Measurements from ENCODE around the gene CBX7. TPM values are rescaled to one million over a fixed set of nuclear protein-coding genes. Genes with fewer than 3 reads are reported as not detected.

Gene CBX7
- total RNA-seq, 1 donor from 2014 or later: 0.71 TPM

DNA sequence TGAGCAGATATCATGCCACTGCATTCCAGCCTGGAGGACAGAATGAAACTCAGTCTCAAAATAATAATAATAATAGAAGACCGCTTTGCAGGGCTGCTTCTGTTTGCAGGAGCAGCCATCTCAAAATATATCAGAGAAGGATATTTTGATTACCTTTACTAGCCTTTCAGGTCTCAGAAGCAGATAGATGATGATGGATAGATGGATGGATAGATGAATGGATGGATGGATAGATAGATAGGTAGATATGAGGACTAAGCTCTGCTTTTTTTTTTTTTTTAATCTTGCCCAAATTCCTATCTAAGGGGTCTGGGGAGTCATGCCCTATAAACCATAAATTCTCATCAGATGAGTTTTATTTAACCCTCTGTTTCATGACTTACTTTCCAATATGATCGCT lies 36.9 kb downstream of the CBX7 start:
- Mint-ChIP-seq H3K27ac (no peak overlapping the region), H3K36me3 (no peaks in the 10 kb centered on the region), H3K4me3 (no peak overlapping the region), H3K27me3 (ENCODE audit: insufficient read depth, low read depth) (peaks cover 18% of the 10 kb centered on the region), H3K9me3 (no peaks in the 10 kb centered on the region), H3K4me1 (peaks cover 37% of the 10 kb centered on the region)
- Histone ChIP-seq H3K4me3 (peak overlapping the region; percentile 30), H3K4me1 (peaks cover 31% of the 10 kb centered on the region), H3K9ac (no peak overlapping the region), H3K27me3 (peaks cover 19% of the 10 kb centered on the region), H3K4me2 (peak overlapping the region; percentile 72), H3K36me3 (no peaks in the 10 kb centered on the region), H3K79me2 (ENCODE audit: low read depth) (no peaks in the 10 kb centered on the region), H3F3A (ENCODE audit: low read depth) (peaks cover 38% of the 10 kb centered on the region), H2AFZ (replicated peaks) (no peak overlapping the region), H3K27ac (no peak overlapping the region), H4K20me1 (ENCODE audit: low read depth) (no peaks in the 10 kb centered on the region), H3K9me3 (ENCODE audit: low read depth) (no peaks in the 10 kb centered on the region)
- no peak for DNase-seq (ENCODE audit: low spot score)
- TF ChIP-seq, protein P1, sequence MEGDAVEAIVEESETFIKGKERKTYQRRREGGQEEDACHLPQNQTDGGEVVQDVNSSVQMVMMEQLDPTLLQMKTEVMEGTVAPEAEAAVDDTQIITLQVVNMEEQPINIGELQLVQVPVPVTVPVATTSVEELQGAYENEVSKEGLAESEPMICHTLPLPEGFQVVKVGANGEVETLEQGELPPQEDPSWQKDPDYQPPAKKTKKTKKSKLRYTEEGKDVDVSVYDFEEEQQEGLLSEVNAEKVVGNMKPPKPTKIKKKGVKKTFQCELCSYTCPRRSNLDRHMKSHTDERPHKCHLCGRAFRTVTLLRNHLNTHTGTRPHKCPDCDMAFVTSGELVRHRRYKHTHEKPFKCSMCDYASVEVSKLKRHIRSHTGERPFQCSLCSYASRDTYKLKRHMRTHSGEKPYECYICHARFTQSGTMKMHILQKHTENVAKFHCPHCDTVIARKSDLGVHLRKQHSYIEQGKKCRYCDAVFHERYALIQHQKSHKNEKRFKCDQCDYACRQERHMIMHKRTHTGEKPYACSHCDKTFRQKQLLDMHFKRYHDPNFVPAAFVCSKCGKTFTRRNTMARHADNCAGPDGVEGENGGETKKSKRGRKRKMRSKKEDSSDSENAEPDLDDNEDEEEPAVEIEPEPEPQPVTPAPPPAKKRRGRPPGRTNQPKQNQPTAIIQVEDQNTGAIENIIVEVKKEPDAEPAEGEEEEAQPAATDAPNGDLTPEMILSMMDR (IDR thresholded peaks at IDR 0.05): no peak
- TF ChIP-seq EZH2phosphoT487 (IDR thresholded peaks at IDR 0.05) (no peak), EZH2 (IDR thresholded peaks at IDR 0.05) (no peak)

DNA sequence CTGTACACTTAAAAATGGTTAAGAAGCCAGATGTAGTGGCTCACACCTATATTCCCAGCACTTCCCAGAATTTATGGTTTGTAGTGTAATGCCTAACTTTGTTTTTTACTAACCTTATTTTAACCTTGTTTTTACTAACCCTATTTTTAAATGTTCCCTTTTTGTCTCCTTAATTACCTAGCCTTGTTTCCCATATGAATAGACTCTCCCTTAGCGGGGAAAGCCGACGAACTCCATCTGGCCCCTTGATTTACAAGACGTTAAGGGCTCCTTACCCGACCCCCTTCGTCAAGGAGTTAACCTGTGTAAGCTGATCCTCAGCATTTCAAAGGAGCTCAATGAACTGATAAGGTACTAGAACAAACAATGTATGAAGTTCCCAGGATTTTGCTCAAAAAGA lies 38.4 kb downstream of the CBX7 start:
- Mint-ChIP-seq H3K27me3 (ENCODE audit: insufficient read depth, low read depth) (peaks cover 15% of the 10 kb centered on the region), H3K4me1 (peaks cover 42% of the 10 kb centered on the region), H3K27ac (no peak overlapping the region), H3K9me3 (no peaks in the 10 kb centered on the region), H3K4me3 (no peak overlapping the region), H3K36me3 (no peaks in the 10 kb centered on the region)
- H3F3A ChIP-seq (ENCODE audit: low read depth): peaks cover 39% of the 10 kb centered on the region
- no peaks in the 10 kb centered on the region for H3K36me3 ChIP-seq
- H3K79me2 ChIP-seq (ENCODE audit: low read depth): no peaks in the 10 kb centered on the region
- peaks cover 32% of the 10 kb centered on the region for H3K4me1 ChIP-seq
- H2AFZ ChIP-seq (replicated peaks): no peak overlapping the region
- peak overlapping the region; percentile 30 for H3K4me3 ChIP-seq
- no peaks in the 10 kb centered on the region for H4K20me1 ChIP-seq (ENCODE audit: low read depth)
- H3K9me3 ChIP-seq (ENCODE audit: low read depth): no peaks in the 10 kb centered on the region
- no peak for TF ChIP-seq EZH2 (IDR thresholded peaks at IDR 0.05)
- peak overlapping the region; percentile 72 for H3K4me2 ChIP-seq
- peak; percentile 58 for DNase-seq (ENCODE audit: low spot score)
- H3K9ac ChIP-seq: no peak overlapping the region
- peaks cover 19% of the 10 kb centered on the region for H3K27me3 ChIP-seq
- no peak overlapping the region for H3K27ac ChIP-seq

DNA sequence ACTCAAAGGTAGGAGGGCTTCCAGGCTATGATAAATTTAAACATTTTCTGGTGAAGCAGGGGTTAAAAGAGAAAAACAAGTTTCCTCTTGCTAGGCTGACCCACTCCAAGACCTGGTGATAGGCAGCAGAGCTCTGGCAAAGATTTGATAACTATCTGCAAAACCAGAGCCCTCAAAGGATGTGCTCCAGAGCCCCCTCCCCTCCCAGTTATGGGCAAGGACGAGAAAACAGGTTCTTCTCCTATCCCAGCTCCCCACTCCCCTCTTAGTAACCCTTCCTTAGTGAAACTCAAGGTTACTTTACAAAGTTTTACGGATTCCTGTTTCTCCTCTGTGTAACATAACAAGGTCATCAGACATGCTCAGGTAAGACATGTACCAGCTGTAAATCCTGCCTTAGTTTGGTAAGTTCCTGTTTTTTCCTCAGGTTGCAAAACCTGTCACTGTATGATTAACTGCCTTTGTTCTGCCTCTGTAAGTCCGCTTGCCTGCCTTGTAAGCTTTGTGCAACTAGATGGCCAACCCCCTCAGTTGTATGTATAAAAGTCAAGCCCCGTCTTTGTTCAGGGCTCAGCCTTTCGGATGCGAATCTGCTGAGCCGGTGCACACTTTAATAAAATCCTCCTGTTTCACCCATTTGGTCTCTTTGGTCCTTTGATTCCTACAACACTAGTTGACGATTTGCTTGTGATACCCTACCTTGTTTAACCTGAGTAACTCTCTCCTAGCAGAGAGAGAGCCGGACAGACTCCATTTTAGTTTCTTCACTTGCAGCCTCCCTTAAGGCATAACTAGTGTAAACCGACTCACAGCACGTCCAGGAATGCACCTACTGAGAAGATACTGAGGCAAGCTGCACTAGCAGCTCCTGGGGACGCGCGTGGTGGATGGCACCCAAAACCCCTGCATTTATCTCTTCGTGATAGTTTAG lies 41.6 kb downstream of the CBX7 start:
- TF ChIP-seq, protein P1 (IDR thresholded peaks at IDR 0.05): no peak
- TF ChIP-seq EZH2phosphoT487 (IDR thresholded peaks at IDR 0.05): no peak
- no peak for TF ChIP-seq EZH2 (IDR thresholded peaks at IDR 0.05)
- no peak overlapping the region for H3K4me3 Mint-ChIP-seq
- Histone ChIP-seq H3K36me3 (no peaks in the 10 kb centered on the region), H4K20me1 (ENCODE audit: low read depth) (no peaks in the 10 kb centered on the region), H3K27me3 (peaks cover 15% of the 10 kb centered on the region), H3K4me2 (peak overlapping the region; percentile 25), H3K9ac (no peak overlapping the region), H3K4me3 (no peak overlapping the region), H3K27ac (no peak overlapping the region), H3K79me2 (ENCODE audit: low read depth) (no peaks in the 10 kb centered on the region), H3K9me3 (ENCODE audit: low read depth) (no peaks in the 10 kb centered on the region), H3K4me1 (peaks cover 31% of the 10 kb centered on the region), H2AFZ (replicated peaks) (peak overlapping the region; percentile 83), H3F3A (ENCODE audit: low read depth) (peaks cover 35% of the 10 kb centered on the region)
- peak overlapping the region; percentile 13 for H3K27ac Mint-ChIP-seq
- peaks cover 7% of the 10 kb centered on the region for H3K27me3 Mint-ChIP-seq (ENCODE audit: insufficient read depth, low read depth)
- no peaks in the 10 kb centered on the region for H3K9me3 Mint-ChIP-seq
- peak; percentile 68 for DNase-seq (ENCODE audit: low spot score)
- H3K36me3 Mint-ChIP-seq: no peaks in the 10 kb centered on the region
- H3K4me1 Mint-ChIP-seq: peaks cover 34% of the 10 kb centered on the region

DNA sequence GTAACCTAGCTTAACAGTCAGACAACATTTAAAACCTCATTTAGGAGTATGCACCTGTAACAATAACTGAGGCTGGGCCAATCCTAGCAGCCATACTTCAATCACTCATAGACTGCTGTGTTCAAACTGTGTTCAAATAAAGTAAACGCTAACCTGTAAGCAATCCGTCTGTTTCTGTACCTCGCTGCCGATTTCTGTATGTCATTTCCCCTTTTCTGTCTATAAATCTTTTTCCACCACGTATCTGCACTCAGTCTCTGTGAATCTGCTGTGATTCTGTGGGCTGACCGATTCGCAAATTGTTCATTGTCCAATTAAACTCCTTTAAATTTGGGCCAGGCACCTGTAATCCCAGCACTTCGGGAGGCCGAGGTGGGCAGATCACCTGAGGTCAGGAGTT lies 43.1 kb downstream of the CBX7 start:
- H3K27me3 Mint-ChIP-seq (ENCODE audit: insufficient read depth, low read depth): peaks cover 3% of the 10 kb centered on the region
- Histone ChIP-seq H3K36me3 (no peaks in the 10 kb centered on the region), H3K27ac (no peak overlapping the region), H3K4me2 (no peak overlapping the region), H2AFZ (replicated peaks) (no peak overlapping the region), H4K20me1 (ENCODE audit: low read depth) (no peaks in the 10 kb centered on the region), H3K4me1 (peaks cover 16% of the 10 kb centered on the region), H3K9ac (no peak overlapping the region), H3F3A (ENCODE audit: low read depth) (peaks cover 20% of the 10 kb centered on the region), H3K79me2 (ENCODE audit: low read depth) (no peaks in the 10 kb centered on the region), H3K4me3 (no peak overlapping the region), H3K9me3 (ENCODE audit: low read depth) (no peaks in the 10 kb centered on the region), H3K27me3 (no peaks in the 10 kb centered on the region)
- H3K36me3 Mint-ChIP-seq: no peaks in the 10 kb centered on the region
- DNase-seq (ENCODE audit: low spot score): no peak
- H3K27ac Mint-ChIP-seq: no peak overlapping the region
- peaks cover 19% of the 10 kb centered on the region for H3K4me1 Mint-ChIP-seq
- no peaks in the 10 kb centered on the region for H3K9me3 Mint-ChIP-seq
- no peak for TF ChIP-seq EZH2phosphoT487 (IDR thresholded peaks at IDR 0.05)
- TF ChIP-seq, protein P1 (IDR thresholded peaks at IDR 0.05): no peak
- no peak for TF ChIP-seq EZH2 (IDR thresholded peaks at IDR 0.05)
- no peak overlapping the region for H3K4me3 Mint-ChIP-seq

Data from neural progenitor cell (in vitro differentiated cells).